WTC11 (cell line): ENCODE results near the gene PHACTR2. TPM values are rescaled to one million over a fixed set of nuclear protein-coding genes. Genes with fewer than 3 reads are reported as not detected.
"Not testable (repeated sequence)": the region's sequence is repeated elsewhere in the genome, so short reads cannot be mapped to it uniquely, and the experiment has no call there.

Experiments
- ATAC-seq: fragments of 200-7000 bp; cut with Tn5 transposase; 2 replicates; pipeline ENCODE4 v1.10.0; 2021; ENCODE audit warnings: mild to moderate bottlenecking, moderate library complexity
- CTCF ChIA-PET: fragments of 300-600 bp; sonication (Branson Sonifier 250); formaldehyde crosslinking; loops from one replicate; lab custom pipeline; 2021; ENCODE audit warnings: antibody characterized with exemption; lab: Charles Lee
- POLR2A ChIA-PET: fragments of 350-600 bp; sonication (Branson Sonifier 250); formaldehyde crosslinking; loops from one replicate; lab custom pipeline; 2021; ENCODE audit warnings: antibody characterized with exemption; lab: Charles Lee
- DNase-seq: peaks from one replicate; pipeline ENCODE4 v3.0.0; 2021; ENCODE audit warnings: low spot score
- H3K27ac Mint-ChIP-seq: 2 replicates; pipeline ENCODE4 v1.8.0; 2021; ENCODE audit warnings: mixed read lengths
- H3K27me3 Mint-ChIP-seq: 2 replicates; pipeline ENCODE4 v1.8.0; 2021; ENCODE audit warnings: low read depth, mild to moderate bottlenecking, moderate library complexity, mixed read lengths
- H3K36me3 Mint-ChIP-seq: 2 replicates; pipeline ENCODE4 v1.8.0; 2021; ENCODE audit warnings: mixed read lengths
- H3K4me1 Mint-ChIP-seq: 2 replicates; pipeline ENCODE4 v1.8.0; 2022; ENCODE audit warnings: mixed read lengths
- H3K4me3 Mint-ChIP-seq: 2 replicates; pipeline ENCODE4 v1.8.0; 2021; ENCODE audit warnings: mild to moderate bottlenecking, moderate library complexity, mixed read lengths
- H3K9me3 Mint-ChIP-seq: 2 replicates; pipeline ENCODE4 v1.8.0; 2021; ENCODE audit warnings: mixed read lengths
- ATF1 ChIP-seq: sonication (generic); formaldehyde crosslinking; IDR thresholded peaks from 2 replicates; pipeline ENCODE4 v1.8.1; 2023; ENCODE audit warnings: mild to moderate bottlenecking, moderate library complexity, missing genetic modification reagents
- EMX1 ChIP-seq: fragments of 250-450 bp; sonication (Bioruptor Pico); IDR thresholded peaks from 2 replicates; pipeline ENCODE4 v1.8.0; 2021; ENCODE audit warnings: mild to moderate bottlenecking
- ETV6 ChIP-seq: sonication (generic); formaldehyde crosslinking; IDR thresholded peaks from 2 replicates; pipeline ENCODE4 v1.8.1; 2022; ENCODE audit warnings: mild to moderate bottlenecking, missing genetic modification reagents
- FOXJ3 ChIP-seq: sonication (generic); formaldehyde crosslinking; IDR thresholded peaks from 2 replicates; pipeline ENCODE4 v1.9.0; 2021; ENCODE audit warnings: missing genetic modification reagents, mild to moderate bottlenecking, borderline replicate concordance
- FOXP1 ChIP-seq: sonication (generic); formaldehyde crosslinking; IDR thresholded peaks from 2 replicates; pipeline ENCODE4 v1.8.0; 2022; ENCODE audit warnings: missing genetic modification reagents, mild to moderate bottlenecking, moderate library complexity, borderline replicate concordance
- MAX ChIP-seq: sonication (generic); formaldehyde crosslinking; IDR thresholded peaks from 2 replicates; pipeline ENCODE4 v1.8.0; 2022; ENCODE audit warnings: mild to moderate bottlenecking, missing genetic modification reagents
- MYBL2 ChIP-seq: sonication (generic); formaldehyde crosslinking; IDR thresholded peaks from 2 replicates; pipeline ENCODE4 v1.8.1; 2023; ENCODE audit warnings: mild to moderate bottlenecking, moderate library complexity, missing genetic modification reagents
- NFATC4 ChIP-seq: fragments of 250-450 bp; sonication (Bioruptor Pico); IDR thresholded peaks from 2 replicates; pipeline ENCODE4 v1.9.0; 2021; ENCODE audit warnings: mild to moderate bottlenecking
- NFYB ChIP-seq: sonication (generic); formaldehyde crosslinking; conservative IDR thresholded peaks from 2 replicates; pipeline ENCODE4 v1.8.0; 2022; ENCODE audit warnings: low read depth, missing genetic modification reagents
- TP53 ChIP-seq: sonication (generic); formaldehyde crosslinking; IDR thresholded peaks from 2 replicates; pipeline ENCODE4 v1.8.1; 2023; ENCODE audit warnings: mild to moderate bottlenecking, missing genetic modification reagents
- ZNF219 ChIP-seq: sonication (generic); formaldehyde crosslinking; IDR thresholded peaks from 2 replicates; pipeline ENCODE4 v1.8.0; 2023; ENCODE audit warnings: missing genetic modification reagents, mild to moderate bottlenecking, borderline replicate concordance
- ZNF263 ChIP-seq: sonication (generic); formaldehyde crosslinking; IDR thresholded peaks from 2 replicates; pipeline ENCODE4 v1.8.1; 2022; ENCODE audit warnings: low read depth, mild to moderate bottlenecking, moderate library complexity, missing genetic modification reagents
- ZNF532 ChIP-seq: fragments of 250-450 bp; sonication (Bioruptor Pico); IDR thresholded peaks from 2 replicates; pipeline ENCODE4 v1.9.0; 2021; ENCODE audit warnings: mild to moderate bottlenecking, borderline replicate concordance
- ZSCAN18 ChIP-seq: fragments of 250-450 bp; sonication (Bioruptor Pico); IDR thresholded peaks from 2 replicates; pipeline ENCODE4 v2.1.2; 2022; ENCODE audit warnings: mild to moderate bottlenecking, moderate library complexity
- total RNA-seq: library from RNA; stranded (reverse); gene quantifications from 3 replicates; pipeline ENCODE4 v1.2.3, GENCODE V29; 2021

PHACTR2 gene
- total RNA-seq, 1 experiment from 2014 or later = 90.5 TPM

- H3K27ac Mint-ChIP-seq = no peak overlapping the region
- peaks cover 7% of the 10 kb centered on the region for H3K4me1 Mint-ChIP-seq
- H3K27me3 Mint-ChIP-seq = no peaks in the 10 kb centered on the region
- DNase-seq (no peak), ATAC-seq (peak; percentile 67)
- ChIA-PET CTCF (no interaction called here), POLR2A (no interaction called here)
- TF ChIP-seq FOXP1 (CRISPR knock-in tag) = no peak
- TF ChIP-seq ZNF219 (CRISPR knock-in tag) = no peak
- TF ChIP-seq TP53 (CRISPR knock-in tag) = no peak
- no peaks in the 10 kb centered on the region for H3K36me3 Mint-ChIP-seq
- peaks cover 6% of the 10 kb centered on the region; the same call in 1 of the 2 replicates for H3K9me3 Mint-ChIP-seq
- H3K4me3 Mint-ChIP-seq = no peak overlapping the region
Observed at GRCh38 chr6:143642403-143642802, 35.4 kb upstream of the PHACTR2 start.

GRCh38 chr6:143647191-143647590 is 30.6 kb upstream of the PHACTR2 start:
- Mint-ChIP-seq H3K4me3 (no peak overlapping the region), H3K36me3 (no peaks in the 10 kb centered on the region), H3K4me1 (peaks cover 11% of the 10 kb centered on the region), H3K9me3 (peaks cover 12% of the 10 kb centered on the region), H3K27ac (0 out of 2 replicates have a peak overlapping the region, but pooled peaks have one; percentile 1), H3K27me3 (no peaks in the 10 kb centered on the region)
- DNase-seq (no peak), ATAC-seq (peak; percentile 19; the same call in 1 of the 2 replicates)
- POLR2A ChIA-PET = no interaction called here
- no peak for TF ChIP-seq EMX1 (CRISPR knock-in tag)
- CTCF ChIA-PET = interaction anchor here (0.6 kb wide), 1 partner anchor 295 kb away, joined by 3 read pairs; no protein-coding TSS in a partner anchor

- ChIA-PET CTCF (interaction anchor here (0.6 kb wide), 1 partner anchor 294 kb away, joined by 3 read pairs; no protein-coding TSS in a partner anchor), POLR2A (no interaction called here)
- ATAC-seq (peak; percentile 88), DNase-seq (peak; percentile 13)
- TF ChIP-seq MAX (CRISPR knock-in tag) = no peak
- TF ChIP-seq MYBL2 (CRISPR knock-in tag) = no peak
- TF ChIP-seq ZNF263 (CRISPR knock-in tag) = no peak
- TF ChIP-seq ZSCAN18 (CRISPR knock-in tag) = no peak
- TF ChIP-seq ZNF219 (CRISPR knock-in tag) = no peak
- no peak for TF ChIP-seq NFYB (CRISPR knock-in tag)
- no peak for TF ChIP-seq FOXJ3 (CRISPR knock-in tag)
- no peak for TF ChIP-seq NFATC4 (CRISPR knock-in tag)
- Mint-ChIP-seq H3K27ac (0 out of 2 replicates have a peak overlapping the region, but pooled peaks have one; percentile 1), H3K4me3 (no peak overlapping the region), H3K36me3 (no peaks in the 10 kb centered on the region), H3K4me1 (peaks cover 16% of the 10 kb centered on the region), H3K9me3 (peaks cover 12% of the 10 kb centered on the region), H3K27me3 (no peaks in the 10 kb centered on the region)
Observed at GRCh38 chr6:143647732-143648131, 30.0 kb upstream of the PHACTR2 start.

GRCh38 chr6:143649319-143649718 is 28.4 kb upstream of the PHACTR2 start:
- DNase-seq, ATAC-seq, CTCF ChIA-PET, H3K27me3 Mint-ChIP-seq, H3K36me3 Mint-ChIP-seq, H3K27ac Mint-ChIP-seq, H3K4me3 Mint-ChIP-seq, POLR2A ChIA-PET: not testable (repeated sequence)
- Mint-ChIP-seq H3K4me1 (peaks cover 22% of the 10 kb centered on the region), H3K9me3 (peaks cover 12% of the 10 kb centered on the region)

GRCh38 chr6:143651328-143651727 is 26.4 kb upstream of the PHACTR2 start:
- CTCF ChIA-PET, H3K27ac Mint-ChIP-seq, H3K4me3 Mint-ChIP-seq, DNase-seq, POLR2A ChIA-PET, ATAC-seq, H3K36me3 Mint-ChIP-seq, H3K9me3 Mint-ChIP-seq, H3K27me3 Mint-ChIP-seq: not testable (repeated sequence)
- peaks cover 30% of the 10 kb centered on the region for H3K4me1 Mint-ChIP-seq

- H3K4me3 Mint-ChIP-seq = no peak overlapping the region
- CTCF ChIA-PET = no interaction called here
- DNase-seq (no peak), ATAC-seq (peak; percentile 41)
- peaks cover 6% of the 10 kb centered on the region for H3K36me3 Mint-ChIP-seq
- H3K27me3 Mint-ChIP-seq = no peaks in the 10 kb centered on the region
- peak overlapping the region; percentile 38; the same call in 1 of the 2 replicates for H3K27ac Mint-ChIP-seq
- POLR2A ChIA-PET = no interaction called here
- peaks cover 19% of the 10 kb centered on the region for H3K9me3 Mint-ChIP-seq
- peaks cover 24% of the 10 kb centered on the region for H3K4me1 Mint-ChIP-seq
- no peak for TF ChIP-seq MAX (CRISPR knock-in tag)
- TF ChIP-seq ATF1 = no peak
- no peak for TF ChIP-seq ZSCAN18 (CRISPR knock-in tag)
- no peak for TF ChIP-seq ETV6 (CRISPR knock-in tag)
- no peak for TF ChIP-seq ZNF532
Observed at GRCh38 chr6:143652841-143653331, 24.9 kb upstream of the PHACTR2 start.
